Sigmoid colon (tissue), 3 donors: Measurements from ENCODE around the gene IPCEF1.

Experiments
- POLR2A ChIP-seq, 2 donors: fragments of 450-650 bp; IDR thresholded peaks; one replicate each; pipeline ENCODE4 v1.6.1; 2016; ENCODE audit warnings: antibody characterized with exemption in 2 of 2, mild to moderate bottlenecking in 2 of 2, moderate library complexity in 2 of 2
- TF ChIP-seq, protein P1 (sequence below), 4 experiments: fragments of 450-650 bp in 3 of 4; fragments of 200-600 bp in 1 of 4; IDR thresholded peaks; one replicate each; pipeline ENCODE4 v1.5.1; 2016 to 2019; ENCODE audit warnings: antibody characterized with exemption in 4 of 4, mild to moderate bottlenecking in 3 of 4, moderate library complexity in 2 of 4

DNA sequence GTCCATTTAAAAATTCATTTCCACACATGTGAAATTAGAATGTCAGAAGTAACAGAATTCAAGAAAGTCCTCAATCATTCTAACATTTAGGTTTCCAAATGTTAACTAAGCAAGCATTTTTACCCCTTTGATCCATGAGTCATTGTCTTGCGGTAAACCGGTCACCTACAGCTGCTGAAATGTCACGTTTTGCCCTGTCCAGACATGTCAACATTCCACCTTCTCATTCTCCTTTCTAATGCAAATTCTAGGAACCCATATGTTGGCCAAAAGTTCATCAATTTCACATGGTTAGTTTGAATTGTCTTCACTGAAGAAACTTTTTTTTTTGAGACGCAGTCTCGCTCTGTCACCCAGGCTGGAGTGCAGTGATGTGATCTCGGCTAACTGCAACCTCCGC, 117.2 kb downstream of the IPCEF1 start:
- TF ChIP-seq, protein P1, sequence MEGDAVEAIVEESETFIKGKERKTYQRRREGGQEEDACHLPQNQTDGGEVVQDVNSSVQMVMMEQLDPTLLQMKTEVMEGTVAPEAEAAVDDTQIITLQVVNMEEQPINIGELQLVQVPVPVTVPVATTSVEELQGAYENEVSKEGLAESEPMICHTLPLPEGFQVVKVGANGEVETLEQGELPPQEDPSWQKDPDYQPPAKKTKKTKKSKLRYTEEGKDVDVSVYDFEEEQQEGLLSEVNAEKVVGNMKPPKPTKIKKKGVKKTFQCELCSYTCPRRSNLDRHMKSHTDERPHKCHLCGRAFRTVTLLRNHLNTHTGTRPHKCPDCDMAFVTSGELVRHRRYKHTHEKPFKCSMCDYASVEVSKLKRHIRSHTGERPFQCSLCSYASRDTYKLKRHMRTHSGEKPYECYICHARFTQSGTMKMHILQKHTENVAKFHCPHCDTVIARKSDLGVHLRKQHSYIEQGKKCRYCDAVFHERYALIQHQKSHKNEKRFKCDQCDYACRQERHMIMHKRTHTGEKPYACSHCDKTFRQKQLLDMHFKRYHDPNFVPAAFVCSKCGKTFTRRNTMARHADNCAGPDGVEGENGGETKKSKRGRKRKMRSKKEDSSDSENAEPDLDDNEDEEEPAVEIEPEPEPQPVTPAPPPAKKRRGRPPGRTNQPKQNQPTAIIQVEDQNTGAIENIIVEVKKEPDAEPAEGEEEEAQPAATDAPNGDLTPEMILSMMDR (IDR thresholded peaks at IDR 0.05), result no peak
- TF ChIP-seq POLR2A (IDR thresholded peaks at IDR 0.05), result no peak
